HG03378 (cell line): ENCODE measurements around the gene MEGF8.
A peak's percentile ranks its signal among the peaks of the same experiment; 100 is the strongest.

ENCODE experiments used
- ATAC-seq: cut with Tn5 transposase; IDR thresholded peaks from one replicate; pipeline ENCODE4 v1.9.1; 2021; ENCODE audit warnings: mild to moderate bottlenecking, moderate library complexity; ENCODE audit not compliant: unreplicated experiment

The MEGF8 gene

DNA sequence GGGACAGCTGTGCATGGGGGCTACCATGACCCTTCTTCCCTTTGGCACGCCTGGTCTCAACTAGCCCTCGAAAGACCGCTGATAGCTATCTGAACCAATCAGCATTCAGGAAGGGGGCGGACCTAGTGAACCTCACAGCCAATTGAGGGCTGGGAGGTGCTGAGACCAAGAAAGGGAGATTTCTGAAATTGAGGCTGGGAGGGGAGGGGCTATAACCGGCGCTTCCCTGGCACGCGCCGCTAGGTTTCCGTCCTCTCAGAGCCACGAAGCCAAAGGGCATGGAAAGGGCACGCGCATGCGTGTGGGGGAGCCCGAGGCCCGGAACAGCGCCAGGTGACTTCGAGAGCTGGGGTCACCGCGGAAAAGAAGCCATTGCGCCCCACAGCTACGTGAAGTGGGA lies 18.8 kb upstream of the MEGF8 start:
- ATAC-seq: no peak

DNA sequence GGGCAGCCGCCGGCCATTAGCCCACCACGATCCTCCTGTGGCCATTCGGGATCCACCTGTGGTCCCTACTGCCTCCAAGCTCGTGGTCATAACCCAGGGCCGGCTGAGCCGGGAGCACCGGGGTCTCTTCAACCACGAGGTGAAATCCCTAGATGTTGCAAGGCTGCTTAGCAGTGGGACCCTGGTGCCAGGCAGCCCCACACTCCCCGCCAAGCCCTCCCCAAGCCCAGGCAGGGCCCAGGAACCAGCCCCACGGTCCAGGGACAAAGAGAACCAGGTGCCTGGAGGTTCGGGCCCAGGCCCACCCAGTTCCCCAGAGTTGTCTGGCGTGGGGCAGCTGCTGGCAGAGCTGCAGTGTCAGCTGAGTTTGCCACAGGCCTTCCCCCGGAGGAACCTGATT lies 15.7 kb upstream of the MEGF8 start:
- no peak for ATAC-seq

DNA sequence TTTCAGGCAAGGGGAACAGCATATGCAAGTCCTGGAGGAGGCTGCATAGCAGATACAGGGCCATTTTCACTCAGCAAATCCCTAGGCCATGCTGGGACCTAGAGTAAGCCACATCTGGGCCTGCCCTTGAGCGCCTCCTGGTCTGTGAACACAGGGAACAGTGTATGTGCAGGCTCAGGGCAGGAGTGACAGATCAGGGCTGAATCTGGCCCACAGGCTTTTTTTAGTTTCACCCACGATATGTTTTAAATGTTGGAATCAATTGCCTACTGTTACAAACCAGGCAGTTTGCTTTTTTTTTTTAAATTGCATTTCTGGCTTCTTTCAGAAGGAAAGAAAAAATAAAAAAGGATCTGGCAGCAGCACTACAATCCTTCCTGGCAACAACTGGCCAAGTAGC lies 13.8 kb upstream of the MEGF8 start:
- ATAC-seq: no peak

DNA sequence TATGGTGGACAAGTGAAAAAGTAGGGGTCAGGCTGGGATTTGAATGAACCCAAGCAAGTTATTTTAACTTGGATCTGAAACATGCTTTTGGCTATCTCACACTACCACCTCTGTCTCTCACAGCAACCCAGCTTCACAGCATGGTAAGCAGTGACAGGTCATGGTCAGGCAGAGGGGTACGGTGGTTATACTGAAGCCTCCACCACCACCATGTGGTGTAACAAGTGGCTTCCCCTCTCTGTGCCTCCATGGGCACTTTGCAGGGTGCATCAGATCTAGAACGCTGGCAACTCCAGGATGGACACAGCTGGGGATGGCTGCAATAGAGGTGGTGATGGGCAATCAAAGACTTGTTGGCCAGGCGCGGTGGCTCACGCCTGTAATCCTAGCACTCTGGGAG lies 13.1 kb upstream of the MEGF8 start:
- no peak for ATAC-seq

DNA sequence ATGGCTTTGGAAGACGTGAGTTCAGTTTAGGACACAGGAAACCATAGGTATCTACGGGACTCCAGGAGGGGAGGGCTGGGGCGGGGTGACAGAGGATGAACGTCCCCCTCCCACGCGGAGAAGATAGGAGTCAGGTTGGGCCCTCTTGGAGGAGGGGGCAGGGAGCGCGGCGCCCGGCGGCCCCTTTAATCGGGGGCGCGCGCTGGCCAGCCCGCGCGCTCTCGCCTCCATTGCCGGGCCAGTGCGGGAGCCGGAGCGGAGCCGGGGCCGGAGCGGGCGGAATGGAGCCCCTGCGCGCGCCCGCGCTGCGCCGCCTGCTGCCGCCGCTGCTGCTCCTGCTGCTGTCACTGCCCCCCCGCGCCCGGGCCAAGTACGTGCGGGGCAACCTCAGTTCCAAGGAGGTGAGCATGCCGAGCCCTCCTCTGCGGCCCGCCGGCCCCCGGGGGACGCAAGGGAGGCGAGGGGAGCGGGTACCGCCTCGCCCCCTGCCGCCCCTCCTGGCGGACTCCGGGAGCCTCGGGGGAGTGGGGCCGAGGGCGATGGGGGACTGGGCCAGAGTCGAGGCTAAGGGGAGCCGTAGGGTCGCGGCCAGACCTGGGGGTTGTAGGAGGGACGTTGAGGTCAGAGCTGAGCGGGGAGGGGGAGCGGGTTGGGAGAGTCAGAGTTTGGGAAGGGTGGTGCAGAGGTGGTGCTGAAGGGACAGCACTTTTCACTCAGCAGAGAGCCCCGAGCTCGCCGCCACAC lies 12.2 kb upstream of the MEGF8 start, which contains the start of gene TMEM145:
Gene TMEM145, plus strand, starts transcription at position 214 of the 744 bp plus-strand sequence. Its CDS starts 68 bp downstream, at position 282.
- ATAC-seq: no peak

DNA sequence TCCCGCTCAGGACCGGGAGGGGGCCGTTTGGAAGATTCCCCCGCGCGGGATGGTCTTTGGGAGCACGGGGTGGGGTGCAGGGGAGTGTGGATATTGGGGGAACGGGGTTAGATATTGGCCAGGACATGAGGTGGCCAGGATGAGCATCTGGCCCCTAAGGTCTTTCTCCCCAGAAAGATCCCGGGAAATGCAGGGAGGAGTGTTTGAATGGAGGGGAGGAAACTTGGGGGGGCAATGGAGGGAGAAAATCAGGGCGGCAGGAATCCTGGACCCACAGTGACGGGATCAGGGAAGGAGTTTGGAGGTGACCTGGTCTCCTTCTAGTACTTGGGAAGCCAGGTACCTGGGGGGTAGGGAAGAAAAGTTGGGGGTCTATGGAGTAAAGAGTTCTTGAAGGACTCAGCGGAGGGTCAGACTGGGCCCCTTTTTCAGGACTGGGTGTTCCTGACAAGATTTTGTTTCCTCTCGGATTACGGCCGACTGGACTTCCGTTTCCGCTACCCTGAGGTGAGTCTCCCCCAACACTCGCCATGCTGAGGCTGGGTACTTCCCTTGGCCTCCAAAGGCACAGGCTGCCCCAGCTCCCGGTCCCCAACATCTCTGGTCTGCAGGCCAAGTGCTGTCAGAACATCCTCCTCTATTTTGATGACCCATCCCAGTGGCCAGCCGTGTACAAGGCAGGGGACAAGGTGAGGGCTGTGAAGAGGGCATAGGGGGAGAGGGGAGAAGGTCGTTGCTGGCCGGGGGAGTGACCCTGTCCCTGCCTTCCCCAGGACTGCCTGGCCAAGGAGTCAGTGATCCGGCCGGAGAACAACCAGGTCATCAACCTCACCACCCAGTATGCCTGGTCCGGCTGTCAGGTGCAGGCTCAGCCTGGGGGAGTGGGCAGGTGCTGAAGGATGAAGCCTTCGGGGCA lies 11.3 kb upstream of the MEGF8 start:
- no peak for ATAC-seq

DNA sequence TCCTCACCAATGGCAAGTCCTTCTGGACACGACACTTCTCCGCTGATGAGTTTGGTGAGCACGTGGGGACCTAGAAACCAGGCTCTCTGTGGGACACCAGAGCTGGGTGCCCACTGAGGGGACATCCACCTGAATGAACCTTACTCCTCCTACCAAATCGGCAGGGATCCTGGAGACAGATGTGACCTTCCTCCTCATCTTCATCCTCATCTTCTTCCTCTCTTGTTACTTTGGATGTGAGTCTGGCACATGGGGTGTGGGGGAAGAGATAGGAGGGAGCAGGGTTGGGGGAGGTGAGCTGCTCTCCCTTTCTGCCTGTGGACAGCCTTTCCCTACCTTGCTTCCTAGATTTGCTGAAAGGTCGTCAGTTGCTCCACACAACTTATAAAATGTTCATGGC lies 10.4 kb upstream of the MEGF8 start:
- ATAC-seq: no peak

DNA sequence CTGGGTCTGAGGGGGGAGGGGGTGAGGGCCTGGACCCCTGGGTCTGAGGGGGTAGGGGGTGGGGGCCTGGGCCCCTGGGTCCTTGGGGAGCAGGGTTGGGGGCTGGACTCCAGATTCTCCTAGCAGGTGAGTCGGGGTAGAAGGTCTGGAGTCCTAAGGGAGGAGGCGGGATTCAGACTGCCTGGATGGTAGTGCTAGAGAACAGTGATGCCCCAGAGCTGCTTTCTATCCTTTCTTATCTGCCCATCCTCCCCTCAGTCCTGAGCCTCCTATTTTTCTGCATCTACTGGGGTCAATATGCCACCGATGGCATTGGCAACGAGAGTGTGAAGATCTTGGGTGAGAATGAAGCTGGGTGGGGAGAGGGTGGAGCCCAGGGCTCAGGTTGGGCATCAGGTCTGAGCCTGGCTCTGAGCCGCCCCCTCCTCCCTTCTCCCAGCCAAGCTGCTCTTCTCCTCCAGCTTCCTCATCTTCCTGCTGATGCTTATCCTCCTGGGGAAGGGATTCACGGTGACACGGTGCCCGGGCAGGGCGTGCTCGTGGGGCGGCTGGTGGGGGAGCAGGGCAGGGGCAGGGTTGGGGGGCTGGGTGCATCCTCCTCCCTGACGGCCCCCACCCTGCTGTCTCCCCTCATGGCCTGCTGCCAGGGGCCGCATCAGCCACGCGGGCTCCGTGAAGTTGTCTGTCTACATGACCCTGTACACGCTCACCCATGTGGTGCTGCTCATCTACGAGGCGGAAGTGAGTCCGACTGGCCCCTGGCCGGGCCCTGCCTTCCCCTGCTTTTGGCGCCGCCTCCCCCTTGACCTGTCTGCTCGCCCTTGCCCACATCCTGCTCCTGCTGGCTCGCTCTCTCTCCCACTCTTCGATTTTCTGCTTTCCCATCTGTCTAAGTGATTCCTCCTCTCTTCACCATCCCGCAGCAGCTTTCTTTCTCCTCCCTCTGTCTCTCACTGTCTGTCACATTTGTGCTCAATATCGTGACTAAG lies 8.9 kb upstream of the MEGF8 start:
- no peak for ATAC-seq

DNA sequence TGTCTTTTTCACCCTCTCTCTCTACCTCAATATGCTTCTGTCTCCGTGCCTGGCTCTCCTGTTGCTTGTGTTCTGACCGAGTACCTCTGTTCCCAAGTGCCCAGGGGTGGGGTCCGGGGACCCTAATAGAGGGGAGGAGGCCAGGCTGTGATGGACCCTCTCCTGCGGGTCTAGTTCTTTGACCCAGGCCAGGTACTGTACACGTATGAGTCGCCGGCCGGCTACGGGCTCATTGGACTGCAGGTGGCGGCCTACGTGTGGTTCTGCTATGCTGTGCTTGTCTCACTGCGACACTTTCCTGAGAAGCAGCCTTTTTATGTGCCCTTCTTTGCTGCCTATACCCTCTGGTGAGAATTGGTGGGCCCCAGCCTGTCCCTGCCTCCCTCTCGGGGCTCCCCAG lies 7.9 kb upstream of the MEGF8 start:
- no peak for ATAC-seq

DNA sequence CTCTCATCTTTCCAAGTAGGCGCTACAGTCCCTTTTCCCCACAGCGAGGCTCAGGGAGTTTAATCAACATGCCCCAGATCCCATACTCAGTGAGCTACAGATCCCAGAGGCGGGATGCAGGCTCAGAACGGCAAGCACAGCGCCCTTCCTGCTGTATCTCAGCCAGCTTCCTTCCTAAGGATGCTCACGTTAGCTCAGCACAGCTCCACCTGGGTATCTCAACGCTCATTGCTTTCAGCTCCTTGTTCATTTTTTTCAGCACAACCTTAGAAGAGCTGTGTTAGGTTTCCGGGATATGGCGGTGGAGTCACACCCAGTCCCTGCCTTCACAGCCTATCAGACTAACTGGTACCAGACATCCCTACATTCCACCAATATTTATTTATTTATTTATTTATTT lies 3.1 kb upstream of the MEGF8 start:
- ATAC-seq: no peak

DNA sequence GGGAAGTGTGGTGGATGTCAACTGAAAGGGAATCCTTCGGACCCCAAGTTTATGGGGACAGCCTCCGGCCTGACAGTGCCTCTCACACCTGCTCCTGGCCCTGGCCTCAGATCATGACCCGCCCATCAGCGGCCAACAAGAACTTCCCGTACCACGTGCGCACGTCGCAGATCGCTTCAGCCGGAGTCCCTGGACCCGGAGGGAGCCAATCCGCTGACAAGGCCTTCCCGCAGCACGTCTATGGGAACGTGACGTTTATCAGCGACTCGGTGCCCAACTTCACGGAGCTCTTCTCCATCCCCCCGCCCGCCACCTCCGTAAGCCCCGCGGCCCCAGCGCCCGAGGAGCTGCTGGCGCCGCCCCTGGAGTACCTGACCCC lies 2.0 kb upstream of the MEGF8 start:
- no peak for ATAC-seq

DNA sequence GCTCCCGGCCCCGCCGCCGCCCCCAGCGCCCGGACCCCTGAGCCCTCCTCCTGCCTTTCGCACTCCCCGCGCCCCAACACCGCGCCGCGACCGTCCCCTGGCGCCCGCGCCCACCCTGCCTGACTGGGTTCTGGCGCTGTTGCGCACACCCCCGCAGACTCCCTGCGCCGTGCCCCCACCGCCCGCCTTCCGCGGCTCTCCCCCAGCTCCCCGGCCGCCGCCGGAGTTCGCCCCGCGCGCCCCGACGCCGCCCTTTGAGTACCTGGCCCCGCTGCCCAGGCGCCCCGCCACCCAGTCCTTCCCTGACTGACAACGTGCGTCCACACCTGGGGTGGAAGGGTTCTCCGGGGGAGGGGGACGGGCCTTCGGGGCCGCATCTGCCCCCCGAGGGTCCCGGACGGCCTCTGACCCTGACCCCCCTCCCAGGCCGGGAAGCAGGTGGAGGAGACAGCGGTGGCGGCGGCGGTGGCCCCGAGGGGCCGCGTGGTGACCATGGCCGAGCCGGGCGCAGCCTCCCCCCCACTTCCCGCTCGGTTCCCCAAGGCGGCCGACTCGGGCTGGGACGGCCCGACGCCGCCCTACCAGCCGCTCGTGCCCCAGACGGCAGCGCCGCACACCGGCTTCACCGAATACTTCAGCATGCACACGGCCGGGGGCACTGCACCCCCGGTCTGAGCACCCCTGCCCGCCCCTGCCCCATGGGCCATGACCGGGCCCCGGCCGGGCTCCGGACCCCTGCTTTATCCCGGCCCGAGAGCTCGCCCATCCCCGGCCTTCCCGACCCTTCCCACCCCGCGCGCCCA lies 1.4 kb upstream of the MEGF8 start:
- ATAC-seq: no peak

DNA sequence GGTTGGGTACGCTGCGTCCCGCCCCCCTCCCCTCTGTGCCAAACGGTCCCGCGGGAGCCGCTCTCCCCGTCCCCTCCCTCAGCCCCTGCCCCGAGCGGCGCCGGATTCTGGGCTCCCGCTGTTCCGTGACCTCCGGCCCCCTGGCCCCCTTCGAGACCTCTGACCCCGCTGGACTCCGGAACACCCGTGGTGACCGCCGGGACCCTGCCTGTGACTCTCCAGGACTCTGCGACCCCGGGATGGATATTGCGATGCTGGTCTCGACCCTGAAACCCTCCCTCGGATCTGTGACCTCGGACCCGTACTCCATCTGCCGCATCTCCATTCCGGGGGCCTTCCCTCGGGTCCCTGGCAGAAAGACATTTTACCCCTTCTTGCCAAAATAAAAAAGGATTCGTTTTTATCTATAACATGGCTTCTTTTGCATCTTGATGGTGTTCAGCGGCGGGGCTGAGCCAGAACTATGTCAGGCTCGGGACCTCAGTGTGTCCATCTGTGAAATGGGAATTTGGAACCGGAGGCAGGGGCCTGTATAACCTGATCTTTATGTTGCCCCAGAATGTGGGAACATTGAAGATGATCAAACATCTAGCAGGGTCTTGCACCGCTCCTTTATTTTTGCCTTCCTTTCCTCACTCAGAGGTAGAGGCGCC lies 654 bp upstream of the MEGF8 start:
- no peak for ATAC-seq

DNA sequence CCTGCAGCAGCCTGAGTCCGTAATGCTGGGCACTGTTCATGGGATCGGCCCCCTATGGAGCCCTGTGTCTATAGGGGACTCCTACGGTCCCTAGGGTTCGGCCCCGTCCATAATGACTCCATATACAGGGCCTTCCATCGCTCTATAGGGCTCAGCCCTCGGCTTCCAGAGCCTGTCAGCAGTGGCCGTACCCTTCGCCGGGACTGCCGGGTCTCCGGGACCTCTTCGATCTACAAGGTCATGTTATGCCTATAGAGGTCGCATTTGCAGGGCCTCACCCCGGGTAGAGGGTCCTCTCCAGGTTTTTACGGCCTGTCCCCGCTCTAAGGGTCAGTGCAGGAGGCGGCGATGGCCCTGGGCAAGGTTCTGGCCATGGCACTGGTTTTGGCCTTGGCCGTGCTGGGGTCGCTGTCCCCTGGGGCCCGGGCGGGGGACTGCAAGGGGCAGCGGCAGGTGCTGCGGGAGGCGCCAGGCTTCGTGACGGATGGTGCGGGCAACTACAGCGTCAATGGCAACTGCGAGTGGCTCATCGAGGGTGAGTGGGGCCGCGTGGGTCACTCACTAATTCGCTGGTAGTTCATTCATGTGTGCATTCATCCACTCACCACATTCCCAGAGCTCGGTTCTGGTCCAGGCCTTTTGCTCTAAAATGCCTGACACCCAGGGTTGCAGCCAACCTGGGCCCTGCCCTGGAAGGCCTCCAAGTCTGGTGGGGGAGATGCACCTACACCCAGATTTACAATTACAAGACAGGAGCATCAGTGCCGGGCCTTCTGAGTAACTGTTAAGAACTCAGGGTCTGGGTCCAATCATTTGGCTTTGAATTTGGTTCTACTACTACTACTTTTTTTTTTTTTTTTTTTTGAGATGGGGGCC lies 699 bp downstream of the MEGF8 start:
- ATAC-seq: peak; percentile 10

DNA sequence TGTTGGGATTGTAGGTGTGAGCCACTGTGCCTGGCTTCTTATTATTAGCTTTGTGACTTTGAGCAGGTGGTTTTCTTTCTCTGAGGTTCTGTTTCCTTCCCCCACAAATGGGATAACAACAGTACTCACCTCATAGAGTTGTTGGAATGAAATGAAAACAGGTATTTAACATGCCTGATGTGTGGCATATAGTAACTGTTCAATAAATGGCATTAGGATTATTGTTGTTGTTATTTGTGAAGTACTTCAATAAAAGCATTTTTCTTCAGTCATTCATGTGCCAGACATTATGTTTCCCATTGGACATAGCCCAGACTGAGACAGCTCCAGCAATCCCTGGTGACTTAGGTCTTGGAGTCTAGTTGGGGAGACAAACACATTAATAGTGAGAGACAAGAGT lies 1.5 kb downstream of the MEGF8 start:
- ATAC-seq: no peak

DNA sequence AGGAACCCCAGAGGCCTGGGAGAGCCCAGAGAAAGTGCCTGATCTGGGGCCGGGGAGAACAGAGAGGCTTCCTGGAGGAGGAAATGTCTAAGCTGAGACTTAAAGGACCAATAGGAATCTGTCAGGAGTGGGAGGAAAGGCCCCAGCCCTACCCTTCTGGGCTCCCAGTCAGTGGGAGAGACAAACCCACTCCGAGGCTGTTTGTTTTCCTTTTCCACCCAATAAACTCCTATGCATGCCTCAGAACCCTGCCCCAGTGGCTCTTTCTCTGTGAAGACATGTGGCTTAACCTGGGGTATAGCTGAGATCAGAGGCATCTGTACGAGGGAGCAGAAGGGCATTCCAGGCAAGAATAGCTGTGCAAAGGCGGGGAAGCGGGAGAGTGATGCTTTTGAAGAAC lies 1.9 kb downstream of the MEGF8 start:
- ATAC-seq: no peak

DNA sequence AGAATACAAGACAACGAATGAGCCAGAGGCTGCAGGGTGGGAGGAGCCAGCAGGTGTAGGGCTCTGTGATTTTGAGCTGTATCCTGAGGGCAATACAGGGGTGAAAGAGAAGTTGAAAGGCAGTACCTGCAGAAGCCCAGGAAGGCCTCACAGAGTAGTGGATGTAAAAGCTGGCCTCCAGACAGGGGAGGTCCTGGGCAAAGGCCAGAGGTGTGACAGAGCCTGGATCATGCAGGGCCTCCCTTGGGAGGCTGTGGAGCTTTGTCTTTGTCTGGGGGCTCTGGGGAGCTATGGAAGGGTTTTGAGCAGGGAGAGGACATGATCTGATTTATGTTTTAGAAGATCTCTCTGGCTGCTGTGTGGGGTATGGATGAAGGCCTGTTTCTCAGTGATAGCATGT lies 2.7 kb downstream of the MEGF8 start:
- ATAC-seq: no peak

DNA sequence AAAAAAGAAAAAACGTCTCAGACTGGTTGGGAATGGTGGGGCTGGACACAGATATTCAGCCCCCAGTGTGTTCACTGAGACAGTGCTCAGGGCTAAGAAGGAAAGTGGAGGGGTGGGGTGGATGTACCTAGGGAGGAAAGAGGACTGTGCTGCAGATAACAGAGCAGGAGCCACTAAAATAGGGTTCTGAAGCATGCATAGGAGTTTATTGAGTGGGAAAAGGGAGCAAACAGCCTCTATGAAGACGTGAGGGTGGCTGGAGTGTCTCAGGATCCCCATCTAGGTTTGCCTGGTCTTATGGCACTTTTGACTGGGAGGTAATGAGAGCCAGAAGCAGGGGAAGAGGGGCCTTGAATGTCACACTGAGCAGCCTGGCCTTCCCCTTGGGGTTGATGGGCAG lies 3.4 kb downstream of the MEGF8 start:
- no peak for ATAC-seq

DNA sequence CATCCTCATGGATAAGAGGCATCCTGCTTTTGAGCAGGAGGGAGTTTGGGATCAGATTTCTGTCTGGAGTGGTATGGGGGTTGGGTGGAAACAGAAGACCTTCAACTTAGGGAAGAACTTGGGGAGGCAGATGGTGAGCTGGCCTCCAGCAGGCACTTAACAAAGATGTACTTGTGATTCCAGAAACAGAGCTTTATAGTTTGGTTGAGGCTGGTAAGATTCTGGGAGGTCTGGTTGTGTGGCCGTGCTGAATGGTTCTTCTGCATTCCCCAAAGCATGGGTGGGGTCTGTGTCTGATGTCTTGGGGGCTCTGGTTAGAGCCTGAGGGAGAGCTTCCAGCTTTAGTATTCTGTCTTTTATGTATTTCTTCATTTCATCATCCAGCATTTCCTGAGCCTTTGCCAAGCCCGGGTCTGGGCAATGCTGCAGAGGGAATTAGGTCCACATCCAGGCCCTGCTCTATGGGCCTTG lies 4.8 kb downstream of the MEGF8 start:
- no peak for ATAC-seq
